ENCODE measurements around the gene CELF2. TPM values are rescaled to one million over a fixed set of nuclear protein-coding genes. Genes with fewer than 3 reads are reported as not detected.

CELF2 gene
- total RNA-seq, 3 donors from 2014 or later (not counting 1 experiment from before 2014, with no cell fraction given), result 282 to 298 (median 295) TPM

DNA sequence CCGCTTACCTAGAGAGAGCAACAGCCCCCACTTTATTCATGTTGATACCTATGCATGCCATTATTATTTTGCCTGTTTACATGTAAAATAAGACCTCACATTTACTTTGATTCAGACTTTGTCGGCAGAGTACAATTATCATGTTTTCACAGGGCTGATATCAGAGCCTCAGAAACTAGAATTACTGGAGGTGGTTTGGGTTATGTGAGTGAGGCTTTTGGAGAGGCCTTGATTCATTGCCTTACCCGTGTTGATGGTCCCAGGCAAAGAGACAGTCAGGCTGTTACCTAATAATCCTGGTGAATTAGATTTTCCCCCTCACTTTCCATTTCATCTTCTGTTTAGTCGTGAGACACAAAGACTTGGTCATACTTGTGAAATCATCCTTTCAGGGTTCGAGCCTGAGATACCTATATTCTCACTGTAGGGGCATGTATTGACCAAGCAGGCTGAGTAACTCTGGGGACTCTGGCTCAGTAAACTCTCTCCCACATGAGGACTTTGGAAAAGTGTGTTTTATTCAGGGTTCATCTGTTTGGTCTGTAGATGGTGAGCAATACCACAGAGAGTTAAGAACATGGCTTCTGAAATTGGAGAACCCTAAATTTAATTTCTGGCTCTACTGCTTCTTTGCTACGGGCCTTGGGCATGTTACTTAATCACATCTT, 150.9 kb downstream of the CELF2 start:
- peaks cover 28% of the 10 kb centered on the region for H3K36me3 ChIP-seq (ENCODE audit: control insufficient read depth, insufficient read depth, low read length)
- H3K4me3 Mint-ChIP-seq, result no peak overlapping the region
- no peak for DNase-seq
- WGBS (ENCODE audit: insufficient coverage), result 4% methylated on average over 6 of the region's 6 CpGs
- H3K27ac Mint-ChIP-seq, result no peak overlapping the region
- H3K4me1 Mint-ChIP-seq, result peaks cover 19 to 34% of the 10 kb centered on the region in 2 donors
- H3K4me1 ChIP-seq (ENCODE audit: control insufficient read depth, insufficient read depth, low read length), result peaks cover 58% of the 10 kb centered on the region
- no peaks in the 10 kb centered on the region for H3K9me3 ChIP-seq (ENCODE audit: control insufficient read depth, insufficient read depth, low read length)
- peaks cover 6% of the 10 kb centered on the region for H3K36me3 Mint-ChIP-seq
- no peak for ATAC-seq
- H3K9me3 Mint-ChIP-seq, result no peaks in the 10 kb centered on the region
- H3K27me3 ChIP-seq (ENCODE audit: control insufficient read depth, insufficient read depth, low read length), result no peaks in the 10 kb centered on the region
- TF ChIP-seq, protein P1, sequence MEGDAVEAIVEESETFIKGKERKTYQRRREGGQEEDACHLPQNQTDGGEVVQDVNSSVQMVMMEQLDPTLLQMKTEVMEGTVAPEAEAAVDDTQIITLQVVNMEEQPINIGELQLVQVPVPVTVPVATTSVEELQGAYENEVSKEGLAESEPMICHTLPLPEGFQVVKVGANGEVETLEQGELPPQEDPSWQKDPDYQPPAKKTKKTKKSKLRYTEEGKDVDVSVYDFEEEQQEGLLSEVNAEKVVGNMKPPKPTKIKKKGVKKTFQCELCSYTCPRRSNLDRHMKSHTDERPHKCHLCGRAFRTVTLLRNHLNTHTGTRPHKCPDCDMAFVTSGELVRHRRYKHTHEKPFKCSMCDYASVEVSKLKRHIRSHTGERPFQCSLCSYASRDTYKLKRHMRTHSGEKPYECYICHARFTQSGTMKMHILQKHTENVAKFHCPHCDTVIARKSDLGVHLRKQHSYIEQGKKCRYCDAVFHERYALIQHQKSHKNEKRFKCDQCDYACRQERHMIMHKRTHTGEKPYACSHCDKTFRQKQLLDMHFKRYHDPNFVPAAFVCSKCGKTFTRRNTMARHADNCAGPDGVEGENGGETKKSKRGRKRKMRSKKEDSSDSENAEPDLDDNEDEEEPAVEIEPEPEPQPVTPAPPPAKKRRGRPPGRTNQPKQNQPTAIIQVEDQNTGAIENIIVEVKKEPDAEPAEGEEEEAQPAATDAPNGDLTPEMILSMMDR (IDR thresholded peaks at IDR 0.05), result no peak
- H3K4me3 ChIP-seq (ENCODE audit: low read length), result peak overlapping the region; percentile 93
- H3K27me3 Mint-ChIP-seq (ENCODE audit: low read depth in 2 of 2), result no peaks in the 10 kb centered on the region
- H3K27ac ChIP-seq (ENCODE audit: low read length), result peak overlapping the region; percentile 86
- intact Hi-C loops (cut with micrococcal nuclease), result no loop called here

DNA sequence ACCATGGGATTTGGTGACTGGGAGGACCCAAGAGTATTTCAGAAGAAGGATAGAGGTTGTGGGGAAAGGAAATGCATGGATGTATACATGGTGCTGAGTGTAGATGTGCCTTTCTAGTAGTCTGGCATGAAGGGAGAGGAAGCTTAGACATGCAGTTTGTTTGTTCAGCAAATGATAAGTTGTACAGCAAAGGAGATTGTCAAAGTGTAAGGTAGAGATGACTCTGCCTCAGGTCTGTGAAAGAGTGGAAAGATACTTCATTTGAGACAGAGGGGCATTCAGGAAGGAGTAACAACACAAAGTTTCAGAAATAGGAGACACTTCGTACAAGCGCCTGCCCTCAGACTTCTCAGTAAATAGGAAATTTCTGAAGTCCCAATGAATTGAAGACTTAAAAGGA, 152.3 kb downstream of the CELF2 start:
- H3K9me3 Mint-ChIP-seq, result no peaks in the 10 kb centered on the region
- no peak for ATAC-seq
- intact Hi-C loops (cut with micrococcal nuclease), result loop anchor here (1.0 to 2.0 kb wide), 2 partner anchors 10 to 75 kb away; no protein-coding TSS in a partner anchor

DNA sequence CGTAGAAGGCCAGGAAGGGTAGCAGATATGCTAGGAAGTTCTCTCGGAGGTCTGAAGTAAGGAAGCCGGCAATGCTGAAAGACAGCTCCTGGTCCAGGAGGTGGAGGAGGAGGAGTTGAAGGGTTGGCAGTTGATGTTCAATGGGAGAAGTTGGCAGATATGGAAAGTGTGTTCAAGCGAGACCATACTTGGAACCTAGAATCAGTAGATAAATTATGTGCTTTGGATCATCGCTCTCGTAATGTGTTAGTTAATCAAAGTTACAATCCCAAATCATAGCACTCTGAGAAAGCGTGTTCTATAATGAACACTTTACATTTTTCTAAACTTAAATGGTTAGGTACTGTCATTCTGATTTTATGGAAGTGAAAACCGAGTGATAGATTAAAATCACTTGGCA, 152.9 kb downstream of the CELF2 start:
- Histone ChIP-seq H3K4me3 (ENCODE audit: low read length) (peak overlapping the region; percentile 93), H3K27me3 (ENCODE audit: control insufficient read depth, insufficient read depth, low read length) (no peaks in the 10 kb centered on the region), H3K27ac (ENCODE audit: low read length) (peak overlapping the region; percentile 86), H3K4me1 (ENCODE audit: control insufficient read depth, insufficient read depth, low read length) (peaks cover 70% of the 10 kb centered on the region), H3K36me3 (ENCODE audit: control insufficient read depth, insufficient read depth, low read length) (peaks cover 48% of the 10 kb centered on the region), H3K9me3 (ENCODE audit: control insufficient read depth, insufficient read depth, low read length) (no peaks in the 10 kb centered on the region)
- Mint-ChIP-seq H3K9me3 (no peaks in the 10 kb centered on the region), H3K4me3 (no peak overlapping the region), H3K27ac (no peak overlapping the region), H3K4me1 (peaks cover 7 to 41% of the 10 kb centered on the region in 2 donors), H3K36me3 (peaks cover 17% of the 10 kb centered on the region), H3K27me3 (ENCODE audit: low read depth in 2 of 2) (no peaks in the 10 kb centered on the region)
- TF ChIP-seq, protein P1 (IDR thresholded peaks at IDR 0.05), result no peak
- DNase-seq (no peak), ATAC-seq (no peak)
- 1% methylated on average over 5 of the region's 8 CpGs for WGBS (ENCODE audit: insufficient coverage)
- intact Hi-C loops (cut with micrococcal nuclease), result loop anchor here (1.0 to 2.0 kb wide), 2 partner anchors 10 to 74 kb away; no protein-coding TSS in a partner anchor

More for the DNA sequence above, 152.3 kb downstream of the CELF2 start:
- Histone ChIP-seq H3K36me3 (ENCODE audit: control insufficient read depth, insufficient read depth, low read length) (peaks cover 42% of the 10 kb centered on the region), H3K4me3 (ENCODE audit: low read length) (peak overlapping the region; percentile 93), H3K27ac (ENCODE audit: low read length) (peak overlapping the region; percentile 86), H3K4me1 (ENCODE audit: control insufficient read depth, insufficient read depth, low read length) (peaks cover 64% of the 10 kb centered on the region), H3K9me3 (ENCODE audit: control insufficient read depth, insufficient read depth, low read length) (no peaks in the 10 kb centered on the region), H3K27me3 (ENCODE audit: control insufficient read depth, insufficient read depth, low read length) (no peaks in the 10 kb centered on the region)
- Mint-ChIP-seq H3K27ac (no peak overlapping the region), H3K4me3 (no peak overlapping the region), H3K36me3 (peaks cover 13% of the 10 kb centered on the region), H3K4me1 (peaks cover 7 to 35% of the 10 kb centered on the region in 2 donors), H3K27me3 (ENCODE audit: low read depth in 2 of 2) (no peaks in the 10 kb centered on the region)
- TF ChIP-seq, protein P1 (IDR thresholded peaks at IDR 0.05), result no peak
- DNase-seq, result no peak
- WGBS (ENCODE audit: insufficient coverage), result 13% methylated on average over 2 of the region's 2 CpGs
